Tibial nerve (tissue), 3 donors: ENCODE results near the gene TRIM62.

Experiments
- EP300 ChIP-seq, 2 donors: sonication (generic); formaldehyde crosslinking; IDR thresholded peaks; one replicate each; pipeline ENCODE4 v1.6.1; 2017; ENCODE audit warnings: antibody characterized with exemption in 2 of 2, mild to moderate bottlenecking in 1 of 2
- POLR2A ChIP-seq, 2 donors: fragments of 450-650 bp; IDR thresholded peaks; one replicate each; pipeline ENCODE4 v1.6.1; 2017; ENCODE audit warnings: antibody characterized with exemption in 2 of 2, mild to moderate bottlenecking in 2 of 2, moderate library complexity in 2 of 2

DNA sequence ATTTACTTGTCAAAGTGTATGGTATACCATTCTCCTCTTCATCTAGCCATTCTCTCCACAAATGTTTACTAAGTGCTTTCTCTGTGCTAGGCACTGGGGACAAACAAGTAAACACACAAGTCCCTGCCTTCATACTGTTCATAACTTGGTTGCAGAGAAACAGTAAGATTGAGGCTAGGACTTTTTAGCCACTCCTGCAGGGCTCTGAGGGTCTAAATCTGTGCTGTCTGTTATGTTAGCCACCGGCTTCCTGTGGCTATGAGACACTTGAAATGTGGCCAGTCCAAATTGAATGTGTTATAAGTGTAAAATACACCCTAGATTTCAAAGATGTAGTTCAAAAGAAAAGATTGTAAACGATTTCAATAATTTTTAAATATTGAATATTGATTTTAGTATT is 50.7 kb downstream of the TRIM62 start:
- TF ChIP-seq POLR2A (IDR thresholded peaks at IDR 0.05) (no peak), EP300 (IDR thresholded peaks at IDR 0.05) (no peak)
